Karpas-422 (cell line): ENCODE measurements around the gene RFTN1. TPM values are rescaled to one million over a fixed set of nuclear protein-coding genes. Genes with fewer than 3 reads are reported as not detected.
A peak's percentile ranks its signal among the peaks of the same experiment; 100 is the strongest.

Experiments used
- DNase-seq: peaks from one replicate; pipeline ENCODE4 v3.0.0-alpha.2; 2015
- H2AFZ ChIP-seq: fragments of 200-600 bp; sonication (generic); 2 replicates; pipeline ENCODE4 v1.6.1; 2014; ENCODE audit warnings: antibody characterized with exemption, low read length, mixed read lengths
- H3K27ac ChIP-seq: fragments of 200-600 bp; sonication (generic); 2 replicates; pipeline ENCODE4 v1.5.1; 2014; ENCODE audit warnings: mild to moderate bottlenecking, low read length, moderate library complexity
- H3K27me3 ChIP-seq: fragments of 200-600 bp; sonication (generic); 2 replicates; pipeline ENCODE4 v1.6.1; 2014; ENCODE audit warnings: low read length, mixed read lengths
- H3K36me3 ChIP-seq: fragments of 200-600 bp; sonication (generic); 2 replicates; pipeline ENCODE4 v1.6.1; 2014; ENCODE audit warnings: low read length, mixed read lengths; ENCODE audit not compliant: insufficient read depth
- H3K4me1 ChIP-seq: fragments of 200-600 bp; sonication (generic); 2 replicates; pipeline ENCODE4 v1.6.1; 2014; ENCODE audit warnings: mild to moderate bottlenecking, low read length, mixed read lengths
- H3K4me2 ChIP-seq: fragments of 200-600 bp; sonication (generic); 2 replicates; pipeline ENCODE4 v1.6.1; 2014; ENCODE audit warnings: low read length, low read depth, mild to moderate bottlenecking; ENCODE audit not compliant: poor library complexity, severe bottlenecking
- H3K4me3 ChIP-seq: fragments of 200-600 bp; sonication (generic); 2 replicates; pipeline ENCODE4 v1.5.1; 2014; ENCODE audit warnings: mild to moderate bottlenecking, antibody characterized with exemption, low read length, mixed read lengths
- H3K79me2 ChIP-seq: fragments of 200-600 bp; sonication (generic); 2 replicates; pipeline ENCODE4 v1.6.1; 2014; ENCODE audit warnings: mild to moderate bottlenecking, low read length, mixed read lengths
- H3K9ac ChIP-seq: fragments of 200-600 bp; sonication (generic); 2 replicates; pipeline ENCODE4 v1.6.0; 2014; ENCODE audit warnings: low read length
- H3K9me2 ChIP-seq: fragments of 200-600 bp; sonication (generic), shearing (Covaris generic); replicated peaks from 2 replicates; pipeline ENCODE4 v1.6.0; 2014; ENCODE audit warnings: mild to moderate bottlenecking, low read length, moderate library complexity; ENCODE audit not compliant: insufficient read depth
- H3K9me3 ChIP-seq: fragments of 300-700, 200-600 bp; sonication (generic); 2 replicates; pipeline ENCODE4 v1.6.1; 2014; ENCODE audit warnings: low read length, mixed read lengths
- H4K20me1 ChIP-seq: fragments of 200-600 bp; sonication (generic); 2 replicates; pipeline ENCODE4 v1.6.1; 2014; ENCODE audit warnings: mild to moderate bottlenecking, antibody characterized with exemption, low read length, low read depth; ENCODE audit not compliant: insufficient read depth
- total RNA-seq: library from RNA; depleted of rRNA; stranded (reverse); fragments of >200 nt; shearing (Covaris generic); gene quantifications from 2 replicates; pipeline ENCODE4 v1.2.3, GENCODE V29; 2014; ENCODE audit warnings: low replicate concordance

The RFTN1 gene
- total RNA-seq, 1 experiment from 2014 or later: 291 TPM

DNA sequence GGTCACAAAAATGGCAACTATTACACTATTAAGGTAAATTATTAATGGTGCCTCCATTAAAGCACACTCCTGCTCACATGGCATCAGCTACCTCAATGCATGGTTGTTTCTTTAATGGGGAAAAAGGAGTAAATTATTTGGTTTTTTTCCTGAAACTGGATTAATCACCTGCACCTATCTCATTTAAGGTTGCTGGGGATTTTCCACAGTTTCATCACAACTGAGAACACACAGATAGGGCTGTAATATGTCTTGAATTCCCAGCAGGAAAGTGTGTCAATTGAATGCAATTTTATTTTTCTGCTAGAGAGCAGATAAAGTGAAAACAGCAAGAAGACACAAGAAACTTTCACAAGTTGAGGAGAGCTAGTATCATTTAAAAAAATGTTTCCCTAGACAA lies 36.4 kb downstream of the RFTN1 start:
- no peaks in the 10 kb centered on the region for H3K27me3 ChIP-seq
- peaks cover 90% of the 10 kb centered on the region for H3K36me3 ChIP-seq
- peak overlapping the region; percentile 86 for H3K27ac ChIP-seq
- H3K79me2 ChIP-seq: peaks cover 100% of the 10 kb centered on the region
- no peaks in the 10 kb centered on the region for H3K9me3 ChIP-seq
- H4K20me1 ChIP-seq: no peaks in the 10 kb centered on the region
- DNase-seq: no peak
- no peak overlapping the region for H2AFZ ChIP-seq
- no peak overlapping the region for H3K9ac ChIP-seq
- peaks cover 98% of the 10 kb centered on the region for H3K4me1 ChIP-seq
- H3K4me2 ChIP-seq: no peak overlapping the region
- H3K4me3 ChIP-seq: no peak overlapping the region
- no peaks in the 10 kb centered on the region for H3K9me2 ChIP-seq

DNA sequence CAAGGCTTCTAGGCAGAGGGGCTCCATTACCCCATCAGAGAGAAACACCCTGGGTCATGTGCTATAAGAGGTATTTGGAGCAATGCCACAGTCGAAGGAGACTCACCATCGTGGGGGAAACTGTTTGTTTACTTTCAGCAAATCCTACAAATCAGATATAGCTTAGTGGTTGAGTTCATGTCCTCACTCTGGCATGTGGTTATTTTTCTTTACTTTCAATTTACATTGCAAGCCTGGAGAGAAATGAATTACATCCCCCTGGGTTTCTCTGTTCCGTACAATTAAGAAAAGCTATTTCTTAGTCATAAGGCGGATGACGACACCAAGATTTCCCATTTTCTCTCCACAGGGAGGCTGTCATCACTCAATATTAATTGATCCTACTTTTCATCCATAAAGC lies 36.9 kb downstream of the RFTN1 start:
- DNase-seq: no peak
- no peak overlapping the region for H2AFZ ChIP-seq
- H3K36me3 ChIP-seq: peaks cover 90% of the 10 kb centered on the region
- H3K27ac ChIP-seq: peak overlapping the region; percentile 86
- H3K79me2 ChIP-seq: peaks cover 100% of the 10 kb centered on the region
- no peak overlapping the region for H3K4me3 ChIP-seq
- no peaks in the 10 kb centered on the region for H3K9me2 ChIP-seq
- H3K4me1 ChIP-seq: peaks cover 98% of the 10 kb centered on the region
- H3K9ac ChIP-seq: no peak overlapping the region
- H3K4me2 ChIP-seq: no peak overlapping the region
- no peaks in the 10 kb centered on the region for H4K20me1 ChIP-seq
- no peaks in the 10 kb centered on the region for H3K9me3 ChIP-seq
- H3K27me3 ChIP-seq: no peaks in the 10 kb centered on the region

DNA sequence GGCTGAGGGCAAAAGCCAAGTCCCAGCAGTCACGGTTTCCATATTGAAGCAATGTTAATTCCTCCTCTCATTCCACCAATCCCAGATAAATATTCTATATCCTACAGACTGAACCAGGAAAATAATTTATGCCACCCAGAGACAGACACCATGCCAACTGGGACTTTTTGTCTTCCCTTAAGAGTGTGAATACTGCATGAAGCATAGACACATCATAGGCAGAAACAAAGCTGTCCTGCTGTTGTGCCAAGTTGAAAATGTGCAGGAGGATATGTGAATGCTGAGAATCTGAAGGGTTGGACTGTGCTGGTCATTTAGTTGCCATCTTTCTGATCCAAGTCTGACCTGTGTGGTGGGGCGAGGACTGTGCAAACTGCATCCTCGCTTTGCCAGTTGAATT lies 37.7 kb downstream of the RFTN1 start:
- H3K9me2 ChIP-seq: no peaks in the 10 kb centered on the region
- peak overlapping the region; percentile 86 for H3K27ac ChIP-seq
- peaks cover 100% of the 10 kb centered on the region for H3K79me2 ChIP-seq
- no peak overlapping the region for H2AFZ ChIP-seq
- H4K20me1 ChIP-seq: no peaks in the 10 kb centered on the region
- H3K9ac ChIP-seq: no peak overlapping the region
- H3K9me3 ChIP-seq: no peaks in the 10 kb centered on the region
- H3K4me1 ChIP-seq: peaks cover 98% of the 10 kb centered on the region
- DNase-seq: no peak
- peaks cover 89% of the 10 kb centered on the region for H3K36me3 ChIP-seq
- no peaks in the 10 kb centered on the region for H3K27me3 ChIP-seq
- peak overlapping the region; percentile 1 for H3K4me2 ChIP-seq
- no peak overlapping the region for H3K4me3 ChIP-seq

DNA sequence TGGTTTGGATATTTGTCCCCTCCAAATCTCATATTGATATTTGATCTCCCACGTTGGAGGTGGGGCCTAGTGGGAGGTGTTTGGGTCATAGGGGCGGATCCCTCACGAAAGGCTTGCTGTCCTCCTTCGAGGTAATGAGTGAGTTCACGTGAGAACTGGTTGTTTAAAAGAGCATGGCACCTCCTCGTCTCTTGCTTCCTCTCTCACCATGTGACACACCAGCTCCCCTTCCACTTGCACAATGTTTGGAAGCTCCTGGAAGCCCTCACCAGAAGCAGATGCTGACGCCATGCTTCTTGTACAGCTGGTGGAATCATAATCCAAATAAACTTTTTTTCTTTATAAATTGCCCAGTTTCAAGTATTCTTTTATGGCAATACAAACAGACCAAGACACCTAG lies 38.6 kb downstream of the RFTN1 start:
- Histone ChIP-seq H4K20me1 (no peaks in the 10 kb centered on the region), H3K36me3 (peaks cover 89% of the 10 kb centered on the region), H3K27ac (peak overlapping the region; percentile 86), H3K4me3 (no peak overlapping the region), H3K79me2 (peaks cover 100% of the 10 kb centered on the region), H3K9ac (no peak overlapping the region), H3K27me3 (no peaks in the 10 kb centered on the region), H2AFZ (no peak overlapping the region), H3K9me2 (no peaks in the 10 kb centered on the region), H3K9me3 (no peaks in the 10 kb centered on the region), H3K4me2 (no peak overlapping the region), H3K4me1 (peaks cover 98% of the 10 kb centered on the region)
- DNase-seq: no peak

DNA sequence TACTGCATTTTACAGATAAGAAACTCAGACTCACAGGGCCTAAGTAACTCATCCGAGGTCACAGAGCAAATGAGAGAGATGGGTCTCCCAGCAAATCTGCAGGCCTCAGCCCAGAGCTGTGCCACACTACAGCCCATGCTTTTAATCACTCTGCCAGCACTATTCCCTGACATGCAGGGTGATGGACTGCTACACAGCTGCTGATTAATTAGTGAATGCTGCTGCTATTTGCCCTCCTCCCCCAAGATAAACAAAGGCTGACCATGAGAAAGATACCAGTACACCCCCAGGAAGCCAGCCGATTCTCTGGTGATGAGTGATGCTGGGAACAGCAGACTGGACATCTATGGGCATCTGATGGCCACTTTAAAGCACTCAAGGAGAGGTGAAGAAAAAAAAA lies 39.3 kb downstream of the RFTN1 start:
- peaks cover 98% of the 10 kb centered on the region for H3K4me1 ChIP-seq
- H3K27ac ChIP-seq: peak overlapping the region; percentile 86
- no peaks in the 10 kb centered on the region for H3K9me2 ChIP-seq
- peaks cover 100% of the 10 kb centered on the region for H3K79me2 ChIP-seq
- H3K9me3 ChIP-seq: no peaks in the 10 kb centered on the region
- H3K36me3 ChIP-seq: peaks cover 89% of the 10 kb centered on the region
- no peak for DNase-seq
- H3K9ac ChIP-seq: peak overlapping the region; percentile 39
- H2AFZ ChIP-seq: no peak overlapping the region
- H3K4me2 ChIP-seq: peak overlapping the region; percentile 10
- no peak overlapping the region for H3K4me3 ChIP-seq
- no peaks in the 10 kb centered on the region for H3K27me3 ChIP-seq
- H4K20me1 ChIP-seq: no peaks in the 10 kb centered on the region

DNA sequence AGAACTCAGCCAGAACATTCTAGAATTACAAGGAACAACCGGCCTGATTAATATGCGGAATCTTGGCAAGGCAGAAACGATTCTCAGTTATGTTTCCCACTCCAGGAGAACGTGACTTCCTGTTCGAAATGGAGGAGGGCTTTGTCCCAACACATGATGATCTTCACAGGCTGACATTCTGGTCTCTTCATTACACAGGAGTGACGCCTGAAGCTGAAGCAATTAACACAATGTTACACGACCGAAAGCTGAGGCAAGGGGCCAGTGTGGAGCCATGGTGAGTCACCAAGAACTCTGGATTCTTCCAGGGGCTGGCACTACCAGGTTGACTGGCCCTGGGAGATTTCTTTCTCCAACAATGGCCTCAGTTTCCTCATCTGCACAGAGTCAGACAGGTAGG lies 40.9 kb downstream of the RFTN1 start:
- Histone ChIP-seq H3K27ac (peak overlapping the region; percentile 99), H3K9ac (no peak overlapping the region), H2AFZ (no peak overlapping the region), H3K4me3 (no peak overlapping the region), H4K20me1 (no peaks in the 10 kb centered on the region), H3K4me2 (peak overlapping the region; percentile 19), H3K79me2 (peaks cover 100% of the 10 kb centered on the region), H3K9me3 (no peaks in the 10 kb centered on the region), H3K36me3 (peaks cover 89% of the 10 kb centered on the region), H3K4me1 (peaks cover 98% of the 10 kb centered on the region), H3K27me3 (no peaks in the 10 kb centered on the region), H3K9me2 (no peaks in the 10 kb centered on the region)
- DNase-seq: no peak

DNA sequence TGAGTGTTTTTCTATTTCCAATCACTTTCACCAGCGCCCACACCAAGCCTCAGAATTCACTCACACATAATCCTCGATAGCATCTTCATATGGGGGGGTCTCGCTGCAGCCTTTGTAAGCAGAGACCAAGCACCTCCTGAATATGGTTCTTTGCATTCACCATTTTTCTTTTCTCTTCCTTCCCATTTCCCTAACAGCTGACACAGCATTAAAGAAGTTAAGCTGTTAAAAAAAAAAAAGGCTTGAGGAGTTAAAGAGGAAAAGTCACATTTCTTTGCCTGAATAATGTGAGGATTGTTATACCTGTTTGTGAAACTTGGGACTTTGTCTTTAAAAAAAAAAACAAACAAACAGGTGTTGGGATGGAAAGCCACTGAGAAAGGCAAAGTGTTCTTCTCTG lies 41.6 kb downstream of the RFTN1 start:
- Histone ChIP-seq H3K4me2 (peak overlapping the region; percentile 19), H2AFZ (no peak overlapping the region), H4K20me1 (no peaks in the 10 kb centered on the region), H3K9me3 (no peaks in the 10 kb centered on the region), H3K4me1 (peaks cover 98% of the 10 kb centered on the region), H3K79me2 (peaks cover 100% of the 10 kb centered on the region), H3K9me2 (no peaks in the 10 kb centered on the region), H3K27me3 (no peaks in the 10 kb centered on the region), H3K4me3 (no peak overlapping the region), H3K27ac (peak overlapping the region; percentile 99), H3K36me3 (peaks cover 86% of the 10 kb centered on the region), H3K9ac (no peak overlapping the region)
- no peak for DNase-seq

DNA sequence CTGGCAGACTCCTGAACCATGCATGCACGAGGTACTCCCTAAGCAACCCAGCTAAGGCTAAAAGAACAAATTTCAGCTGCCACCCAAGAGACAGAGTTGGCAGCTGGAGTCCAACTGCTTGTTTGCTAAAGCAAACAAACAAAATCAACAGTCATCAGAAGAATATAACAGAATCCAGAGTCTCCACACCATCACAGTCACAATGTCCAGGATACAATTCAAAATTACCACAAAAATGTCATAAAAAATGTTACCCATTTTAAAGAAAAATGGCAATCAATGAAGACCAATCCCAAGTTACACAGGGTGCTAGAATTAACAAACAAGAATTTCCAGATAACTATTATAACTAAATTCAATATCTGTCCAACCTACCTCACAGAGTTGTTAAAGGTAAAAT lies 42.9 kb downstream of the RFTN1 start:
- DNase-seq: no peak
- peaks cover 98% of the 10 kb centered on the region for H3K4me1 ChIP-seq
- H3K9ac ChIP-seq: peak overlapping the region; percentile 50
- H3K9me3 ChIP-seq: no peaks in the 10 kb centered on the region
- no peaks in the 10 kb centered on the region for H4K20me1 ChIP-seq
- H3K27ac ChIP-seq: peak overlapping the region; percentile 99
- H2AFZ ChIP-seq: no peak overlapping the region
- H3K36me3 ChIP-seq: peaks cover 86% of the 10 kb centered on the region
- no peaks in the 10 kb centered on the region for H3K9me2 ChIP-seq
- no peak overlapping the region for H3K4me3 ChIP-seq
- peak overlapping the region; percentile 42 for H3K4me2 ChIP-seq
- H3K27me3 ChIP-seq: no peaks in the 10 kb centered on the region
- peaks cover 100% of the 10 kb centered on the region for H3K79me2 ChIP-seq
